Adrenal gland (tissue), 12 donors: ENCODE measurements around the gene MTHFS. TPM values are rescaled to one million over a fixed set of nuclear protein-coding genes. Genes with fewer than 3 reads are reported as not detected.

Source experiments
- DNase-seq, 7 donors: peaks; one replicate each; pipeline ENCODE4 v3.0.0-alpha.2; 2019 to 2020
- H3K27ac ChIP-seq, 5 donors: fragments of 200-600 bp; sonication (generic) in 4 of 5; 1 replicate in 3 of 5; 2 replicates in 2 of 5; pipeline versions ENCODE4 v1.5.1 to v1.8.0; 2016 to 2020; ENCODE audit warnings: mild to moderate bottlenecking in 1 of 5
- H3K27me3 ChIP-seq: fragments of 200-600 bp; 2 replicates; pipeline ENCODE4 v1.8.0; 2021
- H3K36me3 ChIP-seq, 2 donors: fragments of 200-600 bp; replicated peaks in 1 of 2; 1 replicate in 1 of 2; 2 replicates in 1 of 2; pipeline versions ENCODE4 v1.5.1 to v1.8.0; 2018 to 2022
- H3K4me1 ChIP-seq, 2 donors: fragments of 200-600 bp; replicated peaks in 1 of 2; 1 replicate in 1 of 2; 2 replicates in 1 of 2; pipeline versions ENCODE4 v1.5.1 to v1.8.0; 2018 to 2021
- H3K4me3 ChIP-seq, 4 donors: fragments of 200-600 bp; sonication (generic) in 3 of 4; one replicate each; pipeline ENCODE4 v1.5.1; 2016 to 2018
- H3K9me3 ChIP-seq, 3 donors: fragments of 200-600 bp; sonication (generic) in 1 of 3; replicated peaks in 1 of 3; 1 replicate in 2 of 3; 2 replicates in 1 of 3; pipeline versions ENCODE4 v1.5.1 to v1.8.0; 2016 to 2021
- CTCF ChIP-seq, 6 experiments: fragments of 450-650 bp in 4 of 6; fragments of 200-600 bp in 2 of 6; sonication (generic) in 1 of 6; IDR thresholded peaks; 1 replicate in 5 of 6; 2 replicates in 1 of 6; pipeline versions ENCODE4 v1.5.1 to v1.8.0; 2016 to 2021; ENCODE audit warnings: antibody characterized with exemption in 6 of 6, mild to moderate bottlenecking in 2 of 6, moderate library complexity in 1 of 6
- POLR2A ChIP-seq, 2 donors: fragments of 450-650 bp; IDR thresholded peaks; one replicate each; pipeline ENCODE4 v1.6.1; 2017; ENCODE audit warnings: antibody characterized with exemption in 2 of 2, mild to moderate bottlenecking in 2 of 2, moderate library complexity in 1 of 2
- WGBS, 4 donors: extraction: QIAGEN DNeasy Blood & Tissue Kit in 2 of 4; methylation state at CpG; one replicate each; pipeline versions ENCODE4 v1.1.5 to v1.1.7; 2013 to 2017; 5-methylcytosine and 5-hydroxymethylcytosine counted together
- intact Hi-C, 2 donors: fragments of 100-400 bp; cut with DNase I; formaldehyde crosslinking; loops; one replicate each; pipeline versions ENCODE4 v1.14.1 to v1.15.0; 2022 to 2023
- polyA plus RNA-seq, 3 donors: library from polyadenylated mRNA; stranded (reverse); fragments of 200-250 nt in 2 of 3; fragments of 350-450 nt in 1 of 3; fragmentation: Illumina TruSeq in 1 of 3; extraction: RNeasy Lipid Tissue Mini Kit (QIAGEN cat#74804) in 1 of 3; gene quantifications; one replicate each; pipeline ENCODE4 v1.2.3, GENCODE V29; 2013 to 2014
- total RNA-seq, 9 donors: library from RNA; depleted of rRNA in 4 of 9; stranded (reverse); fragments of >200 nt in 4 of 9; fragments of 120-200 nt in 1 of 9; fragmentation: NEBNext Ultra II Directional in 1 of 9; extraction: Animal tissue kit (Norgen Biotek cat#: 25700) in 1 of 9; gene quantifications; one replicate each; pipeline versions ENCODE4 v1.1.0 to v1.2.4, GENCODE V29; 2013 to 2023
- donor health status: healthy with polysubstance abuse.
- donor health status: Bipolar disorder and iron deficiency.
- donor health status: DM: yes; HTN: yes; CAD: no.
- donor health status: DM: no; HTN: no; CAD: no.
- donor health status: DM: no; HTN: no; CAD: no.
- donor health status: DM: yes; HTN: yes; CAD: no.

The MTHFS gene
- total and polyA plus RNA-seq, 12 donors = 8.7 to 63.6 (median 28.8) TPM

GRCh38 chr15:79923515-79924169 is 26.8 kb upstream of the MTHFS start:
- TF ChIP-seq CTCF (IDR thresholded peaks at IDR 0.05) (no peak), POLR2A (IDR thresholded peaks at IDR 0.05) (peak; percentile 79 to 91)
- Histone ChIP-seq H3K9me3 (peaks cover 0 to 20% (median 0%) of the 10 kb centered on the region in 3 donors), H3K4me1 (peaks cover 5 to 12% of the 10 kb centered on the region in 2 donors), H3K36me3 (no peaks in the 10 kb centered on the region), H3K27ac (peak overlapping the region; percentile 84 to 96 (median 90)), H3K4me3 (peak overlapping the region; percentile 16 to 84 (median 72)), H3K27me3 (no peaks in the 10 kb centered on the region)
- WGBS, 4 donors = 0 to 1% (median 0%) methylated on average over 18 to 68 of the region's 68 CpGs; no CpG with 5 or more reads in 1 of the 4 donors
- DNase-seq = peak; percentile 95 to 97 (median 96)
- intact Hi-C loops = no loop called here

- peak overlapping the region; percentile 84 to 96 (median 90) for H3K27ac ChIP-seq
- H3K4me1 ChIP-seq = peaks cover 5 to 12% of the 10 kb centered on the region in 2 donors
- TF ChIP-seq POLR2A (IDR thresholded peaks at IDR 0.05) (no peak), CTCF (IDR thresholded peaks at IDR 0.05) (no peak)
- peaks cover 0 to 20% (median 0%) of the 10 kb centered on the region in 3 donors for H3K9me3 ChIP-seq
- 0 to 1% (median 0%) methylated on average over 5 to 51 of the region's 51 CpGs for WGBS, 4 donors
- no peaks in the 10 kb centered on the region for H3K36me3 ChIP-seq
- peak; percentile 66 to 81 (median 69) for DNase-seq
- no peaks in the 10 kb centered on the region for H3K27me3 ChIP-seq
- peak overlapping the region; percentile 51 to 84 (median 72) for H3K4me3 ChIP-seq
- intact Hi-C loops = no loop called here
Observed at GRCh38 chr15:79923079-79923514, 26.3 kb upstream of the MTHFS start.

GRCh38 chr15:79922512-79923078 is 25.8 kb upstream of the MTHFS start:
- peak overlapping the region; percentile 84 to 96 (median 90) for H3K27ac ChIP-seq
- H3K4me1 ChIP-seq = peaks cover 5 to 12% of the 10 kb centered on the region in 2 donors
- intact Hi-C loops = no loop called here
- no peak for DNase-seq
- H3K9me3 ChIP-seq = peaks cover 0 to 20% (median 0%) of the 10 kb centered on the region in 3 donors
- no peak for TF ChIP-seq POLR2A (IDR thresholded peaks at IDR 0.05)
- no peak for TF ChIP-seq CTCF (IDR thresholded peaks at IDR 0.05)
- H3K27me3 ChIP-seq = no peaks in the 10 kb centered on the region
- 17 to 22% (median 21%) methylated on average over 8 to 17 of the region's 17 CpGs for WGBS, 4 donors
- peak overlapping the region in 3 of 4 donors; percentile 51 to 84 (median 80) for H3K4me3 ChIP-seq
- no peaks in the 10 kb centered on the region for H3K36me3 ChIP-seq

GRCh38 chr15:79919749-79920511 is 23.1 kb upstream of the MTHFS start:
- H3K4me1 ChIP-seq = peaks cover 5 to 12% of the 10 kb centered on the region in 2 donors
- no peak overlapping the region for H3K4me3 ChIP-seq
- H3K36me3 ChIP-seq = no peaks in the 10 kb centered on the region
- 88 to 97% (median 92%) methylated on average over 12 of the region's 12 CpGs for WGBS, 4 donors
- no peaks in the 10 kb centered on the region for H3K27me3 ChIP-seq
- DNase-seq = no peak
- TF ChIP-seq POLR2A (IDR thresholded peaks at IDR 0.05) (no peak), CTCF (IDR thresholded peaks at IDR 0.05) (no peak)
- H3K27ac ChIP-seq = no peak overlapping the region
- peaks cover 0 to 42% (median 13%) of the 10 kb centered on the region in 3 donors for H3K9me3 ChIP-seq
- intact Hi-C loops = no loop called here
